OCI-LY3 (cell line): Measurements from ENCODE around the gene GAL3ST2.

Experiments
- CTCF ChIP-seq: fragments of 200-600, 300-600 bp; sonication (generic); IDR thresholded peaks from 2 replicates; pipeline ENCODE4 v1.5.1; 2014; ENCODE audit warnings: antibody characterized with exemption, low read length, low read depth
- EZH2phosphoT487 ChIP-seq: fragments of 200-600 bp; shearing (Covaris generic); IDR thresholded peaks from 2 replicates; pipeline ENCODE4 v1.6.1; 2018; ENCODE audit warnings: antibody characterized with exemption, mixed run types, low read depth

- TF ChIP-seq EZH2phosphoT487 = no peak
- no peak for TF ChIP-seq CTCF
Observed at GRCh38 chr2:241802421-241803318, 26.0 kb downstream of the GAL3ST2 start.
